GOT3 (cell line): ENCODE measurements around the gene SLC3A2.

Experiments used
- DNase-seq: peaks from one replicate; lab custom pipeline; 2025; ENCODE audit warnings: mixed read lengths; lab: John Stamatoyannopoulos, UW

The SLC3A2 gene

DNA sequence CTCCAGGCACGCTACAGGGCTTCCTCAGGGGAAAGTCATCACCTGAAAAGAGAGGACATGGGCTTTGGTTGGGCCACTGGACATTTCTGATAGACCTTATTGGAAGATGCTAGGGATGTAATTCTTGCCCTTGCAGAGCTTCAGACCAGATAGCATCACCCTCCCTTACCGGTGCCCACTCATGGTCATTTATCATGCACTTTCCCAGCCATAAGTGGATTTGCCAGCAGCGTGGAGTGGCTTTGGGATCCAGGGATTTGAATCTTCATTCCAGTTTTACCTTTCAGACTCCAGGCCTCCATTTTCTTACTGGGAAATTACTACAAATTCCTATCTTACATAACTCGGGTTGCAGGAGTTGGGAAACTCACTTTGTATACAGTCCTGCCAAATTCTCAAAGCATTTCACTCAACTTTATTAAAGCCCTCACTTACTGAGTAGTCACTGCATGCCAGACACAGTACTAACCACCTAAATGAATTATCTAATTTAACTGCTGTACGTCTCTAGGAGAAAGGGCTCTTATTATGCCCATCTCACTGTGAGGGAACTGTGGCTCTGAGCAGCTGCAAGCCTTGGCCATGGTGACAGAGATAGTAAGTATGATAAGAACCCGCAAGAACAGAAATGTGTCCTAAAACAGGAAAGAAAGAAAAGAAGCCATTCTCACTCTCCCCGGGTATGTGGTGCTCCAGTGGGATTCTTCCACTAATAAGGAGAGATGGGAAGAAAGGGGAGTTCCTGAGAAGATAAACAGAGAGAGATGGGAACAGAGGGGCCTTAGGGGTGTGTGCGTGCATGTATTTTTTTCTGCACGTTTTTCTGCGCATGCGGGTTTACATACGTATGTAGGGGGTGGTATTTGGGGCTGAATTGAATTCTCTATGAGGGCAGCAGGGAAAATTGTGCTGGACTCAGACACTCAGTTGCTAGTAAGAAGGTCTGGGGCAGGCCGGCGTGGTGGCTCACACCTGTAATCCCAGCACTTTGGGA lies 30.7 kb downstream of the SLC3A2 start:
- no peak for DNase-seq

DNA sequence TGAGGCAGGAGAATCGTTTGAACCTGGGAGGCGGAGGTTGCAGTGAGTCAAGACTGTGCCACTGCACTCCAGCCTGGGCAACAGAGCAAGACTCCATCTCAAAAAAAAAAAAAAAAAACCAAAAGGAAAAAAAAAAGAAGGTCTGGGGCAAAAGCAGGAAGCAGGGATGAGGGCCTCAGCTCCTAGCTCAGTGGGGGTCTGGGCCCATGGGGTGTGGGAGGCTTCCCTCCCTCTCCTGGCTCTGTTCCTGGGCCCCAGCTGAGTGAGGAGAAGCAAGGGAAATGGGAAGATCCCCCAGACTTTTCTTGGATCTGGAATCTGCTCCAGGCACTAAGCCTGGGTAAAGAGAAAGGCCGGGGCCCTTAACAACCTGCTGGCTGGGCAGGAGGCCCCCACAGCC lies 31.6 kb downstream of the SLC3A2 start:
- DNase-seq = no peak

DNA sequence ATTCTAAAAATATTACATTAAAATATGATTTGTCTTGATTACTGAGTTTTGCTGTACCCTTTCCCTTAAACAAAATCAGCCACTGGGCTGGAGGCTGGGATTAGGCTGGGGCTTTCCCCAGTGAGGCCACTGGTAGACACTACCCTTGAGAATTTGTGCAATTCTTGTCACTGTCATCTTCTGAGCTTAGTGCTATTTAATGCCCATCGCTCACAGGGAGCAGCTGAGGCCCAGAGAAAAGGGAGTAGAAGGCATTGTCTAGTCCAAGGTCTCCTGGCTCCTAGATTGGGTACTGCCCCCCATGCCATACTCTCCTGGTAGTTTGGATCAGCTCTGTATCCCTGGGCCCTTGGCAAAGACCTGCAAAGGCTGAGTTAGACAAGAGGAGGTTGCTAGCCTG lies 33.7 kb downstream of the SLC3A2 start:
- DNase-seq = no peak

DNA sequence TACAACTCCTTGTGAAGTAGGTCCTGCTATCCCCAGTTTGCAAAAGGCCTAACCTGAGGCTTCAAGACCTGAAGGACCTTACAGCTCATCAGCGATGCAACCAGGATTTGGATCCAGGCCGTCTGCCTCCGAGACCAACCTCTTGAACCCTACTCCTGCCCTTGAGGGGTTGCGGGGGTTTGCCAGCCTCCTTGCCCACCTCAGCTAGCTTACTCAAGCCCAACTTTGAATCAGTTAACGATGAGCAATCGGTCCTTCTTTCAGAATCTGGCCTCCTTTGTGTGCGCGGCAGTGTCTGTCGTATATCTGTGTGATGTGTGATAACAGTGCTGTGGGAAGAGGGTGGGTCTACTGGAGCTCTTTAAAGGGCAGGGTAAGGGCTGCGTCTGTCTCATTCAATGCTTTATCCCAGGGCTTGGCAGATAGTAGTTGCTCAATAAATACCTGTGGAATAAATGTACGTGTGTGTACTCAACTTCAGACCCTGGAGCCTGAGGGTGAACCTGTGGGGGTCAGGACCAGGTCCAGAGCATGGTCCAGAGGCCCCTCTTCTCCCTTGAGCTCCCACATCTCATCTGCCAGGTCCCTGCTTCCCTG lies 37.3 kb downstream of the SLC3A2 start:
- no peak for DNase-seq

DNA sequence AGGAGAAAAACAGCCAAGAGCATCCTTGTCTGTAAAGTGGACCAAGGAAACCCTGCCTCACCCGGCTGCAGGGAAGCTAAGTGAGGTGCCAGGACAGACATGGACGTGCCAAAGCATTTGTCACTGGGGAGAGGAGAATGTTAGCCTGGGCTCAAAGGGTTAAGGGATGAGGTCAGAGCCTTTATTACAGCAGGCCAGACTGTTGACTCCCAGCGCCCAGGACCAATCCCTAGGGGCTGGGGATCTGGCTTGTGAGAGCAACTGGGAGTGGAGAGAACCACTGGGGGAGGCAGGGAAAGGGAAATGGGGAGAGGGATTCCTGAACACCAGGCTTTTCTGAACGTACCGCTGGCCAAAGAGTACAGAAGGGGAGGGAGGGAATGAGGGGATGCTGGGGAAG lies 37.8 kb downstream of the SLC3A2 start:
- no peak for DNase-seq

DNA sequence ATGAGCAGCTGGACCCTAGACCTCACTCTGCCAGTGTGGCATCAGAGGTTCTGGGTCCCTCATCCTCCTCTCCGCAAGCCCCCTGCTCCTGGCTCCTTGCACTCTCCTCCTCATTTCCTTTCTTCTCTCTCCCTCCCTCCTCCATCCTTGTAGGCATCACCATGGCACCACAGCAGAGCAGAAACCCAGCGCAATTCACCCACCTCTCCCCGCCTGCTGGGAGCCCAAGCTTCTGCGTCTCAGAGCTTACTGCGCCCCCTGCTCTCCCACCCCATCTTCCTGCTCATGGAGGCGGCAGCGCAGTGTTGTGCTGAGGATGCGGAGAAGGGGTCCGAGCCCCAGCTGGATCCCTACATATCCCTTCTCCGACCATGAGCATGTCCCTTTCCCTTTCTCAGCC lies 38.8 kb downstream of the SLC3A2 start:
- no peak for DNase-seq

DNA sequence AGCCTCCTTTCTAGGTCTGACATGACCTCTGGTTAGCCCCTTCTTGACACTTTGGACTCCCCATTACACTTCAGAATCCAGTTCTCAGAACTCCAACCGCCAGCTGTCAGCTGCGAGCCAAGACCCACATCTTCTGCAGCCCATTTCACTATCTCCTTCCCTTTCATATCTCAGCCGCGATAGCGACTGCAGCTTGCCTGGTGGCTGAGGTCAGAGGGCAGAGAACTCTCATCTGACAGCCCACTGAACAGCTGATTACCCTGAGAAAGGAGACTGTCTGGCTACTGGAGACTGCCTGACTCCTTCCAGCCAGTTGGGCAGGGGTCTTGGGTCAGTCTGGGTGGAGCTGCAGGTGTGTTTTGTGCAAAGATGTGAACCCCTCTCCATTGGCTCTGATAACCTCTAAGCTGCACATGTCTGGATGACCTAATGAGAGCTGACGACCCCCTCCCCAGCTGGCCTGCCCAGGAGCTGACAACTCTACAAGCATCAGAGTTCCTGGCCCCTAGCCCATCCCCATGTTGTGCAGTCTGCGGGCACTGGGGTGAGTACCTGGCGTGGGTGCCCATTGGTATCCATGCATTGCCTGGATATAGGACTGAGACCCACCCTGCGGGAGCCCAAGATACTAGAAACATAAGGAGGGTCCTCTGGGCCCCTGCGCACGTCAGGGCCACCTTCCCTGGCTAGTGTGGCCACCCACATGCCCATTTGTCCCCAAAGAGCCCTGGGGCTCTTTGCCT lies 39.4 kb downstream of the SLC3A2 start:
- no peak for DNase-seq

DNA sequence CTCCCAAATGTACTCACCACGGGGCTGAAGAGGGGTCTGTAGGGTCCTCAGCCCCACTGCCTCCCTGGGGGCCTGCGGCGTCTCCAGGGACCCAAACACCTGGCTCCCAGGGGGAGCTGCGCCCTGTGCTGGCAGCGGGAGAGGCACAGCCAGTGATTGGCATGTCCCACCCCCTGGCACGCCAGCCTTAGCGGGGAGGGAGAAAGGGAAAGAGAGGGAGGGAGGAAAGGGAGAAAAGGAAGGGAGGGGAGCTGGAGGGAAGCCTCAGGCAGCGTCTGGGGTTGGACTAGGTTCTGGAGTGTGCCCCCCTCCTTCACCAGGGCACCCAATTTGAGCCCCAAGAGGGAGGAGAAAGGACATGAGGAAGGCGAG lies 40.5 kb downstream of the SLC3A2 start, which contains the start of gene CHRM1:
Gene CHRM1 (minus strand): TSS at position 163 of the 372 bp plus-strand sequence. CDS start 10,263 bp downstream, outside the sequence.
- DNase-seq = no peak

DNA sequence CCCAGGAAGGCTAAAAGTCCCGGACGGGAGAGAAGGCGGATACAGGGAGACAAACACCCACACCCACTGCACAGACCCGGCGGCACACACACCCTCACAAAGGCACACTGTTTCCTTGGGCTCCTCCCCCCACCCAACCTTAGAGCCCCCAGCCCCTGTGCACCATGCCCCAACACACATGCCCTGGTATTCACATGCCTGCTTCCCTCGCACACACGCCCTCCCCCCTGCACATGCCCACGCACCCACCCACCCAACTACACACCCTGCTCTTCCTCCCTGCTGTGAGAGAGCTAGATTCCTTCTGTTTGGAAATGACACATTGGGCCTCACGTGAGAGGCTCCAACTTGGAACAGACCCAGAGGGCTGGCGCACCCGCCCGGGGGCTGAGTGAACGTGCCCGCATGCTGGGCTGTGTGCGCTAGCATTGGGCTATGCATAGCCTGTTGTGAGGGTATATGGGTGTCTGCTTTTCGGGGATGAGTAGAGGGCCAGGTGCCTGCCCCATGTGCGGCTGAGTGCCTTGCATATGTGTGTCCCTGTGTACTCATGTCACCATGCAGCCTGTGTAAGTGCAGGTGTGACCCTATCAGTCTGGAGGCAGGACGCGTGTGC lies 41.0 kb downstream of the SLC3A2 start:
- DNase-seq = no peak

DNA sequence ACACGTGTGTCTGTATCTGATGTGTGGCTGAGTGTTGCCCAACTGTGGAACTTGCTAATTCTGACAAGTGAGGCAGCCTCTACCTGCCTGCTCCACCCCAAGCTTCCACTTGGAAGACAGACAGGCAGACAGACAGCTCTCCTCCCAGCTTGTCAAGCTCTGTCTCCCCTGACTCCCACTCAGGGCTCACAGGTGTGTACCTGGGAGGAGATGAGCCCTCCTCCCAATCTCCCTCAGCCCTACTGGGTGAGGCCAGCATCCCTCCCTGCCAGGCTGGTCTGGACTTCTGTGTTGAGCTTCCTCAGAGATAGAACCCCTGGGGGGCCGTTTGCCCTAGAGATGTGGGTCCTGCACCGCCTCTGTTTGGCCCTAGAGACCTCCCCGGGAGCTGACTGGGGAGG lies 41.5 kb downstream of the SLC3A2 start:
- no peak for DNase-seq

DNA sequence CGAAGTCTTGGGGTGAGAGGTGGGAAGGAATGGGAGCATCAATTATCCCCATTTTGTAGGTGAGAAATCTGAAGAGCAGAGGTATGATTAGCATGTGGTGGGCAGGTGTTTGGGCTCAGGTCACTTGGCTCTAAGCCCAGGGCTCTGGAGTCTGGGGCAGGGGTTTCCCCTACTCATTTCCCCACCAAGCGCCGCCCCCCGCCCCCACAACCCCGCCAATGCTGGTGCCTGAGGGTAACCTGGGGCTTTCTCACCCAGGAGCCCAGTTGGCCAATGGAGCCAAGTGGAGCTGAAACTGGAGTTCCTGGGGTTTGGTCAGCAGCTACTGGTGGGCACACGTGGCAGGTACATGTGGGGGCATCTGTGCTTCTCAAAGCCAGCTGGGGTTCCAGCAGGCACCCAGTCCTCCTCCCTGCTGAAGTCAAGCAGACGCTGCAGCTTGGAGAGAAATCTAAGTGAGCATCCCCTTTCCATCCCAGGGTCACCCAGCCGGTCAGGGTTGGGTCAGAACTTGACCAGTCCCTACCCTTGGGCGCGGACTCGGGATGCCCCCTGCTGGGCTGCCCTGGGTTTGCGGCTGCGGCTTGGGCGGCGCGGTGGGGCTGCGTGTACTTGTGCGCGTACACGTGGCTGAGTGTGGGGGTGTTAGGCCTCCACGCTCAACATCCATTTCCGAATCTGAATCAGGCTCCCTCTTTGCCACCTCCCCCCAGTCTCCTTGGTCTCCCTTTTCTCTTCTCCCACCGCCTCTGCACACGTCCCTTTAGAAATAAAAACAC lies 42.1 kb downstream of the SLC3A2 start:
- no peak for DNase-seq

DNA sequence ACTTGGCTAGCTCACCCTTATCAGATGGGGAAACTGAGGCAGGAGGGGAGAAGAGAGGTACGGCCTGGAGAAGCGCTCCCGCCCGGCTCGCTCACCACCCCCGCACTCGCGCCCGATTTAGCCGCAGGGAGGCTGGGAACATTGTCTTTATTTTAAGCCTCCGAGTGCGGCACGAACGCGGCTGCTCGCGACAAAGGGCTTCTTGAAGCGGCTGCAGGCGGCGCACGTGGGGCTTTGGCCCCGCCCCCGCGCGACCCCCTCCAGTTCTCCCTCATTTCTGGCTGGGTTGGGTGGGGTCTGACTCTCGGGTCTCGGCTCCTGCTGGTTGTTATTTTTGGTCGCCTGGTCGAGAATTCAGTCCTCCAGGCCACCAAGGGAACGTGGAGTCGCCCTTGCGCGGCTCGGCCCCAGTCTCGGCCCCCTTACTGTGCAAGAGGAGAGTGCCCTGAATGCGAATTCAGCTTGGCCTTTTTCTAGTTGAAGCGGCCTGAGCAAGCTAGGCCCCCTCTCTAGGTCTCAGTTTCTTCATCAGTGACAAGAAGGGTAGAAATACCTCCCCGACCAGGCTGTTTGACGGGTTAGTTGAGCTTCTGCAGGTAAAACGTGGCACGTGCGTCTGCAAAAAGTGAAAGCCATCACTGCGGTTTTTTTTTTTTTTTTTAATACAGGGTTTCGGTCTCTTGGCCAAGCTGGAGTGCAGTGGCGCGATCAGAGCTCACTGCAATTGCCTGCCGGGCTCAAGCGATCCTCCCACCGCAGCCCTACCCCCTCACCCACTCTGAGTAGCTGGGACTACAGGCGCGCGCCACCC lies 43.1 kb downstream of the SLC3A2 start:
- no peak for DNase-seq

DNA sequence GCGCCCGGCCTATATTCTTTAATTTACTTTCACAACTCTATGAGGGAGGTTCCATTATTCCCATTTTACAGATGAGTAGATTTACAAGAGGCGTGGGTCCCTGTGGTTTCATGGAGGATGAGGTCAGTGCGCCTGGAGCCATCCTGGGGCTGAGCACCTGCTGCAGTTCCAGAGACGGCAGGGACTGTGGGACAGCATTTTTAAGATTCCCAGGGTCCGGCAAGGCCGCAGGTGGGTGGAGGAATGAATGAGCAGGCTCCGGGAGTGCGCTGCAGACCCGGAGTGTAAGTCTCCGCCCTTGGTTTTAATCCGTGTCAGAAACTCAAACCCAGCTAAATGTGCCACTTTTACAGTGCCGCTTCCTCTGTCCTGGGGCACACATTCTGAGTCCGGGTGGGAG lies 44.6 kb downstream of the SLC3A2 start:
- DNase-seq = no peak

DNA sequence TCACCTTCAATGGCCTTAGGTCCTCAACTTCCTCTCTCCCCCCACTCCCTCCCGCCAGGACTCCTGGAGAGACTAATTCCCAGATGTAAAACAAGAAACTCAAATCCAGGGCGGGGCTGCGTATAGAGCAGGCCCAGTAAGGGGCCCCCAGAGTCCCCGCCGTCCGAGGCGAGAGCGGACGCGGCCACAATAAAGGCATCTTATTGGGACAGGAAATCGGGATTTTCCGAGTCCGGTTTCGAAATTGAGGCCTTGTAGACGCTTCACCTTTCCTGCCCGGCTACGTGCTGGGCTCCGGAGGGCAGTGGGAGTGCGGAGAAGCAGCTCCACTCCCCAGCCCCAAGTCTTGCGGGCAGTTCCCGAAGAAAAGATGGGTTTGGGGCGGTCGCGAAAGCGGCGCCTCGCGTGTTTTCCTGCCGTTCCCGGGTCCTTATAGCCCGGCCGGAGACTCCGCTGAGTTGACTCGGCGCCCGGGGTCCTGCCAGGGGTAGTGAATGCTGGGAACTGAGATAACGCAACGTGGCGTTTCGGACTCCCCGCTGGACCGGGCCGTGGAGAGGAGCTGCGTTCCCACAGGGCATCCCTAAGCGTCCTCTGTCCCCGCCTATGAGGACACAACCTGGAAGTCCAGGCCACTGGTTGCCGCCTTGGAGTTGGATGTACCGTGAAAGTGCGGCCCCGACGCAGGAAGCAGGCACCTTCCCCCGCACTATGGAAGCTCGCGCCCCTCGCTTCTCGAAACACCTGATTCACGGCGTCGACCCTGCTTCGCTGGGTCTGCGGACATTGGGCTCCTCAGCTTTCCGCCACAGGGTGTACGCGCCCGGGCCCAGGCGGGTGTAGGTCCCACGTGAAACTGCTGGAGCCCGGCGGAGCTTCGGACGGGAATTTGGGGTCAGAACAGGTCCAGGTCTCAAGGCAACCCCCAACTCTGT lies 45.3 kb downstream of the SLC3A2 start:
- DNase-seq = no peak

DNA sequence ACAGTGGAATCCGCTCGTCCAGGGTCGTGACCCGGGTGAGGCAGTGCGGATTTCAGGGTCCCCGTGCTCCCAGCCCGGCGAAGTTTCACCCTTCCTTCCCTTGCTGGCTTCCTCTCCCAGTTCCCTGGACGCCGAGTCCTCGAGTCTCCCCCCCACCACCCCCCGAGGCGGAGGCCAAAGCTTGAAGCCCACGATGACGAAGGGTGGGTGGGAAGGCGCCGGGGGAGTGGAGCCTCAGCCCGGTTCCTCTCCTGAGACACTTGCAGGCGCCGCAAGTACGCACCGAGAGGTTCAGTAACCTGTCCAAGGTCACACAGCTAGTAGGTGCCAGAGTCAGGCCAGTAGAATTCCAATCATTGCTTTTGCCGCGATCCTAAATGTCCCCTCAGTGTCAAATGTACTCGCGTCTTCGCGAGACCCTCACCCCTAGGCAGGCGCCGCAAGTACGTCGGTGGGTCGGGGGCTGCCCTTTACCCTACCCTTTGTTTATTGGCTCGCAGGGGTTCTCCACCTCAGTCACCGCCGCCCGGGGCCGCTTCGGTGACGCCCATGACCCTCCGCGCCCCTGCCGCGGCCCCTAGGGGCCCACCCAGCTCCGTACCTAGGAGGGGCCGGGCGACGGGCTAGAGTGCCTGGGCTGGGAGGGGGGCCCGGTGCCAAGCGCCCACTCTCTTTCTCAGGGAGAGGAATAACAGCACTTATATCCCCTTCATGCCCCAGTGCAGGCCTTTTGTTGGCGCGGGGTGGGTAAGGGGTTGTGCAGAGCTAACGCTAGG lies 46.2 kb downstream of the SLC3A2 start:
- DNase-seq = no peak

DNA sequence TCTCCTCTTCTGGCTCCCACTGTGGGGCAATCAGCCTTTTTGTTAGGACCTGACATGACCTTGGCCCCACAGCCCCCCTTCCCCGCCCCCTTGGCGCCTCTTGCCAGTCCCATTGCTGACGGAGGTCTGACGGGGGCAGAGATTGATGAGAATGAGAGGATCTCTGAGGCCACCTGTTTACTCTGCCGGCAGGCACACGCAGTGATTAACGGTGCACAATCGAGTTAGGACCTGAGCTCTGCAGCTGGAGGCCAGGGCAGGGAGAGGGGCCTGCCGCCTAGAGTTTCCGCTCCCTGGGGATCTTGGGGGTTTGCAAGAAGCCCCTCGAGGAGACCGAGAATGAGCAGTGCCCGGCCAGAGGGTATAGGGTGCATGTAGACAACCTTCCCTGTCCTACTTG lies 47.3 kb downstream of the SLC3A2 start:
- no peak for DNase-seq

DNA sequence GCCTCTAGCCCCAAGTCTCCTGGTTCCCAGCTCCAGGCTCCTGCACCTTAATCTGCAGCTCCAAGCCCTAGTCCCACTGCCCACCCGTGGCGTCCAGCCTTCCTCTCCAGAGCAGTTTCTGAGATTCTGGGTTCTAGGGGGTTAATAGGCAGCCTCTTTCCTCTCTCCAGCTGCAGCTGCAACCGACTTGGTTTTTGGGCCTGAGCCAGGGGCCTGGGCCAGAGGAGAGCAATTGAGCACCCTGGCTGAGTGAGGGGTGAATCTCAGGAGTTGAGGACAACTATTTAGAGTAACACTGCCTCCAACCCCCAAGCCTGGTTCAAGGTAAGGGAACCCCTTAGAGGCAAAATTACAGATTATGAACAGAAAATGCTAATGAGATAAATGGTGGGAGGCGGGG lies 49.5 kb downstream of the SLC3A2 start:
- DNase-seq = no peak

DNA sequence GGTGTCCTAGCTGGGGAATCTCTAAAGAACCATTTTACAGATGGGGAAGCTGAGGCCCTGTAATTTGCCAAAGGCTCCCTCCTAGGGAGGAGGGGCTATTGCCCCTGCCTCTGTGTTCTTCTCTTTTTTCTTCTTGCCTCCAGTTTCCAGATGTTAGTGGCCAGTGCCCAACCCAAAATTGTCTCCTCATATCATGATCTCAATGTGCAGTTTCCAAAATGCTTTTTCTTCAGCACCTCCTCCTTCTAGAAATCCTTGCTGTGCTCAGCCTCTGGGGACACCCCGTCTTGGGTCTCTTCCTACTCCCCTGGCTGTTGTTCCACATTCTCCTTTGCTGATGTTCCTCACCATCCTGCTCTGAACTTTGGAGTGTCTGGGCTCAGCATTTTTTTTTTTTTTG lies 50.0 kb downstream of the SLC3A2 start:
- DNase-seq = no peak
